Gastroesophageal sphincter (tissue), 4 donors: ENCODE results near the gene IHH. TPM values are rescaled to one million over a fixed set of nuclear protein-coding genes. Genes with fewer than 3 reads are reported as not detected.

Experiments
- ATAC-seq: fragments of 150-250 bp; one replicate; pipeline ENCODE4 v1.9.1; 2016; ENCODE audit warnings: mild to moderate bottlenecking, moderate library complexity
- H3K27ac ChIP-seq, 4 donors: fragments of 200-600 bp; sonication (generic) in 3 of 4; 1 replicate in 3 of 4; 2 replicates in 1 of 4; pipeline ENCODE4 v1.5.1; 2016 to 2019
- H3K27me3 ChIP-seq: fragments of 200-600 bp; sonication (generic); one replicate; pipeline ENCODE4 v1.5.1; 2019
- H3K36me3 ChIP-seq, 2 donors: fragments of 200-600 bp; sonication (generic); one replicate each; pipeline ENCODE4 v1.5.1; 2019; ENCODE audit warnings: control low read depth in 1 of 2
- H3K4me1 ChIP-seq, 3 donors: fragments of 200-600 bp; sonication (generic); 1 replicate in 2 of 3; 2 replicates in 1 of 3; pipeline ENCODE4 v1.5.1; 2016 to 2019; ENCODE audit warnings: control low read depth in 2 of 3
- H3K4me3 ChIP-seq, 2 donors: fragments of 200-600 bp; sonication (generic); one replicate each; pipeline ENCODE4 v1.5.1; 2019; ENCODE audit warnings: mild to moderate bottlenecking in 1 of 2, moderate library complexity in 1 of 2
- H3K9me3 ChIP-seq, 3 donors: fragments of 200-600 bp; sonication (generic); one replicate each; pipeline ENCODE4 v1.5.1; 2017 to 2019; ENCODE audit warnings: control low read depth in 2 of 3
- EP300 ChIP-seq: sonication (generic); formaldehyde crosslinking; IDR thresholded peaks from one replicate; pipeline ENCODE4 v1.6.1; 2017; ENCODE audit warnings: antibody characterized with exemption, mild to moderate bottlenecking
- POLR2A ChIP-seq, 2 donors: fragments of 450-650 bp; IDR thresholded peaks; one replicate each; pipeline ENCODE4 v1.6.1; 2017; ENCODE audit warnings: antibody characterized with exemption in 2 of 2, mild to moderate bottlenecking in 2 of 2, moderate library complexity in 1 of 2
- POLR2AphosphoS5 ChIP-seq: sonication (generic); formaldehyde crosslinking; IDR thresholded peaks from one replicate; pipeline ENCODE4 v1.6.1; 2017; ENCODE audit warnings: antibody characterized with exemption
- WGBS, 2 donors: methylation state at CpG; one replicate each; pipeline ENCODE4 v1.1.5; 2018; ENCODE audit warnings: low coverage in 1 of 2; 5-methylcytosine and 5-hydroxymethylcytosine counted together
- total RNA-seq, 4 donors: library from RNA; depleted of rRNA; stranded (reverse); fragments of >200 nt; gene quantifications; one replicate each; pipeline ENCODE4 v1.1.0, GENCODE V29; 2016
- TF ChIP-seq, protein P1 (sequence below), 4 experiments: fragments of 200-600 bp in 2 of 4; fragments of 450-650 bp in 2 of 4; sonication (generic) in 1 of 4; IDR thresholded peaks; one replicate each; pipeline ENCODE4 v1.5.1; 2017 to 2019; ENCODE audit warnings: antibody characterized with exemption in 4 of 4, mild to moderate bottlenecking in 2 of 4, moderate library complexity in 2 of 4

Gene IHH
- total RNA-seq, 4 donors from 2014 or later = 0.23 TPM; not detected in 3

GRCh38 chr2:219022041-219022440 lies 38.7 kb downstream of the IHH start:
- no peak for ATAC-seq
- no CpG with 5 or more reads among the region's 12 CpGs for WGBS, 2 donors
- Histone ChIP-seq H3K27me3 (peaks cover 38% of the 10 kb centered on the region), H3K4me3 (no peak overlapping the region), H3K27ac (no peak overlapping the region), H3K9me3 (no peaks in the 10 kb centered on the region), H3K4me1 (no peaks in the 10 kb centered on the region), H3K36me3 (no peaks in the 10 kb centered on the region)
- TF ChIP-seq POLR2A (IDR thresholded peaks at IDR 0.05) (no peak), POLR2AphosphoS5 (no peak), EP300 (no peak)
- TF ChIP-seq, protein P1, sequence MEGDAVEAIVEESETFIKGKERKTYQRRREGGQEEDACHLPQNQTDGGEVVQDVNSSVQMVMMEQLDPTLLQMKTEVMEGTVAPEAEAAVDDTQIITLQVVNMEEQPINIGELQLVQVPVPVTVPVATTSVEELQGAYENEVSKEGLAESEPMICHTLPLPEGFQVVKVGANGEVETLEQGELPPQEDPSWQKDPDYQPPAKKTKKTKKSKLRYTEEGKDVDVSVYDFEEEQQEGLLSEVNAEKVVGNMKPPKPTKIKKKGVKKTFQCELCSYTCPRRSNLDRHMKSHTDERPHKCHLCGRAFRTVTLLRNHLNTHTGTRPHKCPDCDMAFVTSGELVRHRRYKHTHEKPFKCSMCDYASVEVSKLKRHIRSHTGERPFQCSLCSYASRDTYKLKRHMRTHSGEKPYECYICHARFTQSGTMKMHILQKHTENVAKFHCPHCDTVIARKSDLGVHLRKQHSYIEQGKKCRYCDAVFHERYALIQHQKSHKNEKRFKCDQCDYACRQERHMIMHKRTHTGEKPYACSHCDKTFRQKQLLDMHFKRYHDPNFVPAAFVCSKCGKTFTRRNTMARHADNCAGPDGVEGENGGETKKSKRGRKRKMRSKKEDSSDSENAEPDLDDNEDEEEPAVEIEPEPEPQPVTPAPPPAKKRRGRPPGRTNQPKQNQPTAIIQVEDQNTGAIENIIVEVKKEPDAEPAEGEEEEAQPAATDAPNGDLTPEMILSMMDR (IDR thresholded peaks at IDR 0.05) = no peak

DNA sequence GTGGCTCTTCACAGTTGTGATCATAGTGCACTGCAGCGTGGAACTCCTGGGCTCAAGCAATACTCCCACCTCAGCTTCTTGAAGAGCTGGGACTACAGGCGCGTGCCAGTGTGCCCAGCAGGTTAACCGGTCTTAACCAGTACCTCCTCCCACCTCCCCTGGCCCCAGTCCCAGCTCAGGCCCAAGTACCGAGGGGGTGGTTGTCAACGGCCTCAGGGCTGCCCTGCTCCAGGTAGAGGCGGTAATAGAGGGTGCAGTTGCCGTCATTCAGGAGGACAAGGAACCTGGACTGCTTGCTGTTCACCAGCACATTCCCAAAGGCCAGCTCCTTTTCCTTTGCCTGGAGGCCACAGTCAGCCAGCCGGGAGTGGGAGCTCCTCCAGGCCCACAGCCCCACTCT lies 39.1 kb downstream of the IHH start:
- Histone ChIP-seq H3K9me3 (no peaks in the 10 kb centered on the region), H3K27me3 (peaks cover 38% of the 10 kb centered on the region), H3K4me1 (no peaks in the 10 kb centered on the region), H3K4me3 (no peak overlapping the region), H3K36me3 (no peaks in the 10 kb centered on the region), H3K27ac (no peak overlapping the region)
- no peak for TF ChIP-seq POLR2AphosphoS5
- TF ChIP-seq POLR2A (IDR thresholded peaks at IDR 0.05) = no peak
- TF ChIP-seq, protein P1 (IDR thresholded peaks at IDR 0.05) = no peak
- no peak for TF ChIP-seq EP300
- no peak for ATAC-seq
- 59 to 100% methylated on average over 2 to 5 of the region's 9 CpGs for WGBS, 2 donors

- Histone ChIP-seq H3K4me1 (no peaks in the 10 kb centered on the region), H3K27ac (no peak overlapping the region), H3K4me3 (no peak overlapping the region), H3K9me3 (no peaks in the 10 kb centered on the region), H3K27me3 (peaks cover 38% of the 10 kb centered on the region), H3K36me3 (no peaks in the 10 kb centered on the region)
- 14 to 100% methylated on average over 3 of the region's 11 CpGs for WGBS, 2 donors
- no peak for ATAC-seq
- TF ChIP-seq, protein P1 (IDR thresholded peaks at IDR 0.05) = no peak
- no peak for TF ChIP-seq POLR2AphosphoS5
- TF ChIP-seq POLR2A (IDR thresholded peaks at IDR 0.05) = no peak
- TF ChIP-seq EP300 = no peak
Observed at GRCh38 chr2:219020604-219021365, 39.9 kb downstream of the IHH start.

GRCh38 chr2:219019436-219019835 lies 41.3 kb downstream of the IHH start:
- H3K9me3 ChIP-seq = no peaks in the 10 kb centered on the region
- ATAC-seq = no peak
- WGBS, 2 donors = 90% methylated on average over 2 of the region's 6 CpGs; no CpG with 5 or more reads in 1 of the 2 donors
- no peaks in the 10 kb centered on the region for H3K4me1 ChIP-seq
- peaks cover 41% of the 10 kb centered on the region for H3K27me3 ChIP-seq
- TF ChIP-seq, protein P1 (IDR thresholded peaks at IDR 0.05) = no peak
- no peak for TF ChIP-seq EP300
- no peak for TF ChIP-seq POLR2AphosphoS5
- no peak for TF ChIP-seq POLR2A (IDR thresholded peaks at IDR 0.05)
- H3K4me3 ChIP-seq = no peak overlapping the region
- H3K36me3 ChIP-seq = no peaks in the 10 kb centered on the region
- H3K27ac ChIP-seq = no peak overlapping the region

- TF ChIP-seq POLR2A (IDR thresholded peaks at IDR 0.05) = no peak
- no peak for TF ChIP-seq EP300
- TF ChIP-seq POLR2AphosphoS5 = no peak
- TF ChIP-seq, protein P1 (IDR thresholded peaks at IDR 0.05) = no peak
- Histone ChIP-seq H3K27ac (no peak overlapping the region), H3K9me3 (no peaks in the 10 kb centered on the region), H3K4me1 (no peaks in the 10 kb centered on the region), H3K36me3 (no peaks in the 10 kb centered on the region), H3K27me3 (peaks cover 48% of the 10 kb centered on the region), H3K4me3 (no peak overlapping the region)
- WGBS, 2 donors = no CpG with 5 or more reads among the region's 10 CpGs
- ATAC-seq = no peak
Observed at GRCh38 chr2:219018726-219019125, 42.0 kb downstream of the IHH start.
